ENCODE results near the gene NELFB. TPM values are rescaled to one million over a fixed set of nuclear protein-coding genes. Genes with fewer than 3 reads are reported as not detected.

Gene NELFB
- total RNA-seq, 1 experiment from 2014 or later, result 95.0 TPM

DNA sequence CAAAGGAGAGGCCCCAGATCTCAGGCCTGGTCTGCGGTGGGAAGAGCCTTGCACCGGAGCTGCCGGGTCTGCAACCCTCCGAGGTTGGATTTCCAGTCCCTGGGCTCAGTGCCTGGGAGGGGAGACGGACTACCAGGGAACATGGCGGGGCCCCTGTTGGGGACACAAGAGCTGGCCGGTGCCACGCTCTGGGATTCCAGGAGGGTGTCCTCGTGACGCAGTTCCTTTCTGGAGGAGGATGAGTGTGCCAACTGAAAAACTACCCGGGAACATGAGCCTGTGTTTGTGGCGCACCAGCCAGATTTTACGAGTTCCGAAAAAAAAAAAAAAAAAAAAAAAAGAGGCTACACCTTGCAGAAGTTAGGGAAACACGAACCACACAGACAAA, 38.0 kb downstream of the NELFB start:
- Mint-ChIP-seq H3K4me1 (peaks cover 29% of the 10 kb centered on the region), H3K27me3 (ENCODE audit: low read depth) (peaks cover 29% of the 10 kb centered on the region), H3K27ac (peak overlapping the region; percentile 22; the same call in 1 of the 2 replicates), H3K36me3 (peaks cover 2% of the 10 kb centered on the region; the same call in 1 of the 2 replicates), H3K9me3 (peaks cover 4% of the 10 kb centered on the region), H3K4me3 (no peak overlapping the region)
- DNase-seq (ENCODE audit: low spot score) (peak; percentile 32), ATAC-seq (no peak)
- ChIA-PET POLR2A (no interaction called here), CTCF (interaction anchor here (0.6 to 2.1 kb wide), 7 partner anchors 10 to 225 kb away, joined by 3 to 13 read pairs (median 4); partner anchors contain the start of genes EXD3, NRARP and RNF224)
- TF ChIP-seq TCF7 (CRISPR knock-in tag; IDR thresholded peaks at IDR 0.05; ENCODE audit: low read depth), result no peak
- no peak for TF ChIP-seq GABPB1 (CRISPR knock-in tag; IDR thresholded peaks at IDR 0.05)
- TF ChIP-seq, protein P1, sequence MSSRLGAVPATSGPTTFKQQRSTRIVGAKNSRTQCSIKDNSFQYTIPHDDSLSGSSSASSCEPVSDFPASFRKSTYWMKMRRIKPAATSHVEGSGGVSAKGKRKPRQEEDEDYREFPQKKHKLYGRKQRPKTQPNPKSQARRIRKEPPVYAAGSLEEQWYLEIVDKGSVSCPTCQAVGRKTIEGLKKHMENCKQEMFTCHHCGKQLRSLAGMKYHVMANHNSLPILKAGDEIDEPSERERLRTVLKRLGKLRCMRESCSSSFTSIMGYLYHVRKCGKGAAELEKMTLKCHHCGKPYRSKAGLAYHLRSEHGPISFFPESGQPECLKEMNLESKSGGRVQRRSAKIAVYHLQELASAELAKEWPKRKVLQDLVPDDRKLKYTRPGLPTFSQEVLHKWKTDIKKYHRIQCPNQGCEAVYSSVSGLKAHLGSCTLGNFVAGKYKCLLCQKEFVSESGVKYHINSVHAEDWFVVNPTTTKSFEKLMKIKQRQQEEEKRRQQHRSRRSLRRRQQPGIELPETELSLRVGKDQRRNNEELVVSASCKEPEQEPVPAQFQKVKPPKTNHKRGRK (CRISPR knock-in tag; IDR thresholded peaks at IDR 0.05; ENCODE audit: borderline replicate concordance), result no peak
- TF ChIP-seq JAZF1 (CRISPR knock-in tag; IDR thresholded peaks at IDR 0.05), result no peak
- TF ChIP-seq, protein P2, sequence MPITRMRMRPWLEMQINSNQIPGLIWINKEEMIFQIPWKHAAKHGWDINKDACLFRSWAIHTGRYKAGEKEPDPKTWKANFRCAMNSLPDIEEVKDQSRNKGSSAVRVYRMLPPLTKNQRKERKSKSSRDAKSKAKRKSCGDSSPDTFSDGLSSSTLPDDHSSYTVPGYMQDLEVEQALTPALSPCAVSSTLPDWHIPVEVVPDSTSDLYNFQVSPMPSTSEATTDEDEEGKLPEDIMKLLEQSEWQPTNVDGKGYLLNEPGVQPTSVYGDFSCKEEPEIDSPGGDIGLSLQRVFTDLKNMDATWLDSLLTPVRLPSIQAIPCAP (CRISPR knock-in tag; IDR thresholded peaks at IDR 0.05), result no peak
- TF ChIP-seq, protein P3, sequence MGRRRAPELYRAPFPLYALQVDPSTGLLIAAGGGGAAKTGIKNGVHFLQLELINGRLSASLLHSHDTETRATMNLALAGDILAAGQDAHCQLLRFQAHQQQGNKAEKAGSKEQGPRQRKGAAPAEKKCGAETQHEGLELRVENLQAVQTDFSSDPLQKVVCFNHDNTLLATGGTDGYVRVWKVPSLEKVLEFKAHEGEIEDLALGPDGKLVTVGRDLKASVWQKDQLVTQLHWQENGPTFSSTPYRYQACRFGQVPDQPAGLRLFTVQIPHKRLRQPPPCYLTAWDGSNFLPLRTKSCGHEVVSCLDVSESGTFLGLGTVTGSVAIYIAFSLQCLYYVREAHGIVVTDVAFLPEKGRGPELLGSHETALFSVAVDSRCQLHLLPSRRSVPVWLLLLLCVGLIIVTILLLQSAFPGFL (CRISPR knock-in tag; IDR thresholded peaks at IDR 0.05; ENCODE audit: borderline replicate concordance), result no peak
- TF ChIP-seq RELA (CRISPR knock-in tag; IDR thresholded peaks at IDR 0.05; ENCODE audit: borderline replicate concordance), result no peak
- no peak for TF ChIP-seq JUN (CRISPR knock-in tag; IDR thresholded peaks at IDR 0.05)
- TF ChIP-seq GRHL2 (CRISPR knock-in tag; IDR thresholded peaks at IDR 0.05; ENCODE audit: insufficient replicate concordance, severe bottlenecking), result no peak
- TF ChIP-seq KAT7 (CRISPR knock-in tag; IDR thresholded peaks at IDR 0.05; ENCODE audit: borderline replicate concordance), result no peak
- TF ChIP-seq, protein P4, sequence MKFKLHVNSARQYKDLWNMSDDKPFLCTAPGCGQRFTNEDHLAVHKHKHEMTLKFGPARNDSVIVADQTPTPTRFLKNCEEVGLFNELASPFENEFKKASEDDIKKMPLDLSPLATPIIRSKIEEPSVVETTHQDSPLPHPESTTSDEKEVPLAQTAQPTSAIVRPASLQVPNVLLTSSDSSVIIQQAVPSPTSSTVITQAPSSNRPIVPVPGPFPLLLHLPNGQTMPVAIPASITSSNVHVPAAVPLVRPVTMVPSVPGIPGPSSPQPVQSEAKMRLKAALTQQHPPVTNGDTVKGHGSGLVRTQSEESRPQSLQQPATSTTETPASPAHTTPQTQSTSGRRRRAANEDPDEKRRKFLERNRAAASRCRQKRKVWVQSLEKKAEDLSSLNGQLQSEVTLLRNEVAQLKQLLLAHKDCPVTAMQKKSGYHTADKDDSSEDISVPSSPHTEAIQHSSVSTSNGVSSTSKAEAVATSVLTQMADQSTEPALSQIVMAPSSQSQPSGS (CRISPR knock-in tag; IDR thresholded peaks at IDR 0.05; ENCODE audit: borderline replicate concordance, low read depth), result no peak
- TF ChIP-seq, protein P5, sequence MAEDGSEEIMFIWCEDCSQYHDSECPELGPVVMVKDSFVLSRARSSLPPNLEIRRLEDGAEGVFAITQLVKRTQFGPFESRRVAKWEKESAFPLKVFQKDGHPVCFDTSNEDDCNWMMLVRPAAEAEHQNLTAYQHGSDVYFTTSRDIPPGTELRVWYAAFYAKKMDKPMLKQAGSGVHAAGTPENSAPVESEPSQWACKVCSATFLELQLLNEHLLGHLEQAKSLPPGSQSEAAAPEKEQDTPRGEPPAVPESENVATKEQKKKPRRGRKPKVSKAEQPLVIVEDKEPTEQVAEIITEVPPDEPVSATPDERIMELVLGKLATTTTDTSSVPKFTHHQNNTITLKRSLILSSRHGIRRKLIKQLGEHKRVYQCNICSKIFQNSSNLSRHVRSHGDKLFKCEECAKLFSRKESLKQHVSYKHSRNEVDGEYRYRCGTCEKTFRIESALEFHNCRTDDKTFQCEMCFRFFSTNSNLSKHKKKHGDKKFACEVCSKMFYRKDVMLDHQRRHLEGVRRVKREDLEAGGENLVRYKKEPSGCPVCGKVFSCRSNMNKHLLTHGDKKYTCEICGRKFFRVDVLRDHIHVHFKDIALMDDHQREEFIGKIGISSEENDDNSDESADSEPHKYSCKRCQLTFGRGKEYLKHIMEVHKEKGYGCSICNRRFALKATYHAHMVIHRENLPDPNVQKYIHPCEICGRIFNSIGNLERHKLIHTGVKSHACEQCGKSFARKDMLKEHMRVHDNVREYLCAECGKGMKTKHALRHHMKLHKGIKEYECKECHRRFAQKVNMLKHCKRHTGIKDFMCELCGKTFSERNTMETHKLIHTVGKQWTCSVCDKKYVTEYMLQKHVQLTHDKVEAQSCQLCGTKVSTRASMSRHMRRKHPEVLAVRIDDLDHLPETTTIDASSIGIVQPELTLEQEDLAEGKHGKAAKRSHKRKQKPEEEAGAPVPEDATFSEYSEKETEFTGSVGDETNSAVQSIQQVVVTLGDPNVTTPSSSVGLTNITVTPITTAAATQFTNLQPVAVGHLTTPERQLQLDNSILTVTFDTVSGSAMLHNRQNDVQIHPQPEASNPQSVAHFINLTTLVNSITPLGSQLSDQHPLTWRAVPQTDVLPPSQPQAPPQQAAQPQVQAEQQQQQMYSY (CRISPR knock-in tag; IDR thresholded peaks at IDR 0.05), result no peak
- TF ChIP-seq ZNF416 (CRISPR knock-in tag; IDR thresholded peaks at IDR 0.05), result no peak
- TF ChIP-seq PRRX2 (CRISPR knock-in tag; IDR thresholded peaks at IDR 0.05), result no peak
- TF ChIP-seq, protein P6, sequence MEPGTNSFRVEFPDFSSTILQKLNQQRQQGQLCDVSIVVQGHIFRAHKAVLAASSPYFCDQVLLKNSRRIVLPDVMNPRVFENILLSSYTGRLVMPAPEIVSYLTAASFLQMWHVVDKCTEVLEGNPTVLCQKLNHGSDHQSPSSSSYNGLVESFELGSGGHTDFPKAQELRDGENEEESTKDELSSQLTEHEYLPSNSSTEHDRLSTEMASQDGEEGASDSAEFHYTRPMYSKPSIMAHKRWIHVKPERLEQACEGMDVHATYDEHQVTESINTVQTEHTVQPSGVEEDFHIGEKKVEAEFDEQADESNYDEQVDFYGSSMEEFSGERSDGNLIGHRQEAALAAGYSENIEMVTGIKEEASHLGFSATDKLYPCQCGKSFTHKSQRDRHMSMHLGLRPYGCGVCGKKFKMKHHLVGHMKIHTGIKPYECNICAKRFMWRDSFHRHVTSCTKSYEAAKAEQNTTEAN (CRISPR knock-in tag; IDR thresholded peaks at IDR 0.05), result no peak

All from WTC11 (cell line).